ENCODE results near the gene PDZK1IP1. TPM values are rescaled to one million over a fixed set of nuclear protein-coding genes. Genes with fewer than 3 reads are reported as not detected.
"Not testable (repeated sequence)": the region's sequence is repeated elsewhere in the genome, so short reads cannot be mapped to it uniquely, and the experiment has no call there.

Gene PDZK1IP1
- polyA plus RNA-seq, 1 experiment: not detected

- POLR2A ChIA-PET: no interaction called here
Measured at GRCh38 chr1:47147047-47147785, 42.6 kb downstream of the PDZK1IP1 start.

DNA sequence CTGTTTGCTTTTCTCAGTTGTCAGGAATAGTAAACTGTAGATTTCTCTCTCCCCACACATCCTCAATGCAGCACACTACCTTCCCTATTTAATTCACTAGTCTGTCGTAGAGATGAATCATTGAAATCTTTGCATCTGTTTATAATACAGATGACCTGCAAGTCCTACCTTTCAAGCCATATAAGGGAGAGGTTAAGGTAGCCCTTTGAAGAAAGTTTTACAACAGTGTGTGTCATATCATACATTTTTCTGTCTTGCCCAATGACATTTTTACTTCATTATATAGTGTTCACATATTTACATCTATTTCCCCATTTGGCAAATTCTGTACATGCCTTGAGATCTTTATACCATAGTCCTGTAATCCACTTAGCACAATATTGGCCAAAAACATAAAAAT is 43.3 kb downstream of the PDZK1IP1 start:
- H3K4me3 ChIP-seq (ENCODE audit: low read depth, low read length); H3K9me3 ChIP-seq (ENCODE audit: control insufficient read depth, insufficient read depth, low read length); DNase-seq (ENCODE audit: low read depth, low spot score); H3K27ac ChIP-seq (ENCODE audit: low read depth, low read length); POLR2A ChIA-PET; H3K27me3 ChIP-seq (ENCODE audit: control insufficient read depth, insufficient read depth, low read length); CTCF ChIA-PET: not testable (repeated sequence)

More at GRCh38 chr1:47147047-47147785, 42.6 kb downstream of the PDZK1IP1 start:
- CTCF ChIA-PET: no interaction called here
- no peak for DNase-seq (ENCODE audit: low read depth, low spot score)
- H3K27me3 ChIP-seq (ENCODE audit: control insufficient read depth, insufficient read depth, low read length): no peaks in the 10 kb centered on the region
- TF ChIP-seq CTCF (IDR thresholded peaks at IDR 0.05; ENCODE audit: low read depth, low read length): no peak
- H3K4me3 ChIP-seq (ENCODE audit: low read depth, low read length): no peak overlapping the region
- no peaks in the 10 kb centered on the region for H3K9me3 ChIP-seq (ENCODE audit: control insufficient read depth, insufficient read depth, low read length)
- H3K27ac ChIP-seq (ENCODE audit: low read depth, low read length): no peak overlapping the region

DNA sequence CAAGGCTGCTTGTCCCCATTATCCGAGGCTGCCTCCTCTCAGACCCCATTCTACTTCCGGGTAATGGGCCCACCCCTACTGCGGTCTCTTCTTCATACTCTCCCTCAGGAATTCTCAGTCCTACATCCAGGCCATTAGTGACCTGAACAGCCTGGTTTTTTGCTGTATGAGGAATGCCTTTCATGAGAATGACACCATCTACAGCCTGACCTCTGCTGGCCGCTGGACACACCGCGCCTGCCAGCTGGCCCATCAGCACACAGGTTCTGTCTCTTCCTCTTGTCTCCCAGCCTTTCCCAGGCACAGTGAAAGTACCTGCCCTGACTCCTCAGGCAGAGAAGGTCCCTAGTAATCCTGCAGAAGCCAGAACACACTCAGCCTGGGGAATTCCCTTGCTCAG is 46.2 kb downstream of the PDZK1IP1 start:
- CTCF ChIA-PET; H3K27me3 ChIP-seq (ENCODE audit: control insufficient read depth, insufficient read depth, low read length); H3K9me3 ChIP-seq (ENCODE audit: control insufficient read depth, insufficient read depth, low read length); POLR2A ChIA-PET; H3K27ac ChIP-seq (ENCODE audit: low read depth, low read length); DNase-seq (ENCODE audit: low read depth, low spot score); H3K4me3 ChIP-seq (ENCODE audit: low read depth, low read length): not testable (repeated sequence)
- TF ChIP-seq CTCF (IDR thresholded peaks at IDR 0.05; ENCODE audit: low read depth, low read length): peak; percentile 30; the same call in 1 of the 2 replicates

DNA sequence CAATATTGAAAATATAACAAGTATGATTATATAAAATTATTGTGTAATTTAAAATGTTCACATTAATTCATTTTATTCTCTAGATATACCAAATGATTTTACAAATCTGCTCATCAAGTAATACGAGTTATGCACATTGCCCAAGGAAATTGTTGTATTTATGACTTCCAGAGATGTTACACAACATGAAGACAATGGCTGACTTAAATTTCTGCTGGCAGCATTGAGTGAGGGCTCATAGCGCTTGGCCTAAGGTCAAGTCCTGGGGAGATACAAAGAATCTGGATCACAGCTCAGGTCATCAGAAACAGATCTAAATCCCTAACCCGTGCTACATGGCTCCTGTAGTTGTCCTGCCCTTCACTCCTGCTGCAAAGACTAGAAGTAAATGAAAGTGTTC is 49.5 kb downstream of the PDZK1IP1 start:
- POLR2A ChIA-PET; H3K27ac ChIP-seq (ENCODE audit: low read depth, low read length); H3K27me3 ChIP-seq (ENCODE audit: control insufficient read depth, insufficient read depth, low read length); CTCF ChIA-PET; H3K4me3 ChIP-seq (ENCODE audit: low read depth, low read length); DNase-seq (ENCODE audit: low read depth, low spot score); H3K9me3 ChIP-seq (ENCODE audit: control insufficient read depth, insufficient read depth, low read length): not testable (repeated sequence)

DNA sequence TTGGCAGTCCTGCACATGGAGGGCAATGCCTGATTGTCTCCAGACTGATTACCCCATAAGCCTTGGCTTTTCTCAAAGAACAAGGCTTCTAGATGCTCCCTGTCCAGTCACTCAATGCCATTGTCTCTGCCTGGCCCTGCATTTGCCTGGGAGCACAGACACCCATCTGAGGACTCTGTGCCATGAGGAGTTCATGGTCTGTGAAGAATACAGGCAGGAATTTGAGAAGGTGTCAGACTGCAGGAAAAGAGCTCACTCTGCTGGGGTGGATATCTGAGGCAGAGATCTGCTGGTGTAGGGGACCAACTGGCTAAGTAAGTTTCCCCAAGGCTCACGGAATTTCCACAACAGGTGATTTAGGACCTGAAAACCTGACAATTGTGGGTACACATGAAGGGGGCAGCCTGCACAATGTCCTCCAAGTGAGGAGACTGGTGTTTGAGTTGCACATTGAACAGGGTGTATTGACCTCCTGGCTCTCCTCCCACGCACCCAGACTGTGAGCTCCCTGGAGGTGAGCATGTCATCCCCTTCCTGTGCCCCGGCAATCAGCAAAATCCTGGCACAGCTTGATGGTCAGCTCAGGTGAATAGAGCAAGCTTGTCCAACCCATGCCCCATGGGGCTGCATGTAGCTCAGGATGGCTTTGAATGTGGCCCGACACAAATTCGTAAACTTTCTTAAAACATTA is 51.8 kb downstream of the PDZK1IP1 start:
- ChIA-PET POLR2A (no interaction called here), CTCF (no interaction called here)
- no peaks in the 10 kb centered on the region for H3K9me3 ChIP-seq (ENCODE audit: control insufficient read depth, insufficient read depth, low read length)
- no peak for TF ChIP-seq CTCF (IDR thresholded peaks at IDR 0.05; ENCODE audit: low read depth, low read length)
- H3K4me3 ChIP-seq (ENCODE audit: low read depth, low read length): no peak overlapping the region
- DNase-seq (ENCODE audit: low read depth, low spot score): no peak
- H3K27ac ChIP-seq (ENCODE audit: low read depth, low read length): no peak overlapping the region
- H3K27me3 ChIP-seq (ENCODE audit: control insufficient read depth, insufficient read depth, low read length): no peaks in the 10 kb centered on the region

DNA sequence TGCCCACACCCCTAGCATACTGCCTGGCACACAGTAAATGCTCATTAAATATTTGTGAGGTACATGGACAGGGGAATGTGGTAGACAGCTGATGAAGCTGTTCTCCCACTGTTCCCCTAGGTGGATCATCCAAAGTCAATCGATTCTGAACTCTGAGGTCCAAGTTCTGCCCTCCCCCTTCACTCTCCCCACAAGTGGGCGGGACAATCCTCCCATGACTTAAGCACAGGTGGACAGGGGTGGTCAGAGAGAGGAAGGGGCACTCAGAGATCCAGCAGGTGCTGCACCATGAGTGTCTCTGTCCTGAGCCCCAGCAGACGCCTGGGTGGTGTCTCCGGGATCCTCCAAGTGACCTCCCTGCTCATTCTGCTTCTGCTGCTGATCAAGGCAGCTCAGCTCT is 52.6 kb downstream of the PDZK1IP1 start, which contains the start of gene CYP4A22:
Gene CYP4A22, plus strand, starts transcription at position 244 of the 400 bp plus-strand sequence. Its CDS starts 45 bp downstream, at position 289.
- ChIA-PET POLR2A (no interaction called here), CTCF (no interaction called here)
- Histone ChIP-seq H3K9me3 (ENCODE audit: control insufficient read depth, insufficient read depth, low read length) (no peaks in the 10 kb centered on the region), H3K27ac (ENCODE audit: low read depth, low read length) (no peak within 1 kb of the TSS), H3K27me3 (ENCODE audit: control insufficient read depth, insufficient read depth, low read length) (no peaks in the 10 kb centered on the region), H3K4me3 (ENCODE audit: low read depth, low read length) (no peak within 1 kb of the TSS)
- DNase-seq (ENCODE audit: low read depth, low spot score): no peak
- no peak for TF ChIP-seq CTCF (IDR thresholded peaks at IDR 0.05; ENCODE audit: low read depth, low read length)
